H9 (cell line): Measurements from ENCODE around the gene RFC4. TPM values are rescaled to one million over a fixed set of nuclear protein-coding genes. Genes with fewer than 3 reads are reported as not detected.
"Not testable (repeated sequence)": the region's sequence is repeated elsewhere in the genome, so short reads cannot be mapped to it uniquely, and the experiment has no call there.

Experiments used
- DNase-seq: peaks from one replicate; pipeline ENCODE4 v3.0.0-alpha.2; 2017
- H2AFZ ChIP-seq: one replicate; pipeline ENCODE4 v1.6.1; 2013; ENCODE audit warnings: mild to moderate bottlenecking, low read length, control low read depth, moderate library complexity
- H2AK5ac ChIP-seq: 2 replicates; pipeline ENCODE4 v1.6.1; 2013; ENCODE audit warnings: low read length, control low read depth, mixed read lengths; ENCODE audit not compliant: insufficient read length
- H2BK120ac ChIP-seq: one replicate; pipeline ENCODE4 v1.6.1; 2013; ENCODE audit warnings: low read depth, mild to moderate bottlenecking, low read length, control low read depth, inconsistent platforms; ENCODE audit not compliant: poor library complexity, severe bottlenecking
- H2BK12ac ChIP-seq: 2 replicates; pipeline ENCODE4 v1.6.1; 2013; ENCODE audit warnings: low read length, control low read depth, mixed read lengths, low read depth; ENCODE audit not compliant: insufficient read length
- H2BK15ac ChIP-seq: 2 replicates; pipeline ENCODE4 v1.6.1; 2013; ENCODE audit warnings: low read depth, low read length, control low read depth
- H2BK20ac ChIP-seq: one replicate; pipeline ENCODE4 v1.6.1; 2013; ENCODE audit warnings: low read depth, mild to moderate bottlenecking, low read length, control low read depth, inconsistent platforms; ENCODE audit not compliant: poor library complexity, severe bottlenecking
- H2BK5ac ChIP-seq: 2 replicates; pipeline ENCODE4 v1.6.1; 2013; ENCODE audit warnings: low read length, control low read depth, mixed read lengths; ENCODE audit not compliant: insufficient read length
- H3K14ac ChIP-seq: 2 replicates; pipeline ENCODE4 v1.6.1; 2013; ENCODE audit warnings: low read length, control low read depth; ENCODE audit not compliant: insufficient read depth
- H3K18ac ChIP-seq: 2 replicates; pipeline ENCODE4 v1.6.1; 2013; ENCODE audit warnings: low read depth, mild to moderate bottlenecking, mixed read lengths, low read length, control low read depth; ENCODE audit not compliant: insufficient read length
- H3K23ac ChIP-seq: 2 replicates; pipeline ENCODE4 v1.6.1; 2013; ENCODE audit warnings: low read length, control low read depth, mixed read lengths, low read depth; ENCODE audit not compliant: insufficient read length
- H3K23me2 ChIP-seq: 2 replicates; pipeline ENCODE4 v1.6.1; 2013; ENCODE audit warnings: low read depth, mild to moderate bottlenecking, mixed read lengths, low read length, control low read depth; ENCODE audit not compliant: insufficient read length, poor library complexity, severe bottlenecking
- H3K27ac ChIP-seq: 2 replicates; pipeline ENCODE4 v1.5.1; 2013; ENCODE audit warnings: low read length, control low read depth, mixed read lengths, low read depth; ENCODE audit not compliant: insufficient read length
- H3K27me3 ChIP-seq: 2 replicates; pipeline ENCODE4 v1.6.1; 2013; ENCODE audit warnings: low read length, control low read depth, inconsistent platforms; ENCODE audit not compliant: insufficient read depth
- H3K4ac ChIP-seq: 2 replicates; pipeline ENCODE4 v1.6.1; 2013; ENCODE audit warnings: low read depth, mild to moderate bottlenecking, control low read depth, inconsistent platforms, low read length, moderate library complexity
- H3K4me1 ChIP-seq: 2 replicates; pipeline ENCODE4 v1.6.1; 2013; ENCODE audit warnings: low read length, control low read depth, inconsistent platforms; ENCODE audit not compliant: insufficient read depth
- H3K4me2 ChIP-seq: 2 replicates; pipeline ENCODE4 v1.6.1; 2013; ENCODE audit warnings: low read length, control low read depth, mixed read lengths; ENCODE audit not compliant: insufficient read length, insufficient read depth
- H3K56ac ChIP-seq: 2 replicates; pipeline ENCODE4 v1.6.1; 2013; ENCODE audit warnings: low read depth, mild to moderate bottlenecking, mixed read lengths, low read length, control low read depth; ENCODE audit not compliant: insufficient read length
- H3K79me1 ChIP-seq: 2 replicates; pipeline ENCODE4 v1.6.1; 2013; ENCODE audit warnings: low read depth, mild to moderate bottlenecking, moderate library complexity, low read length, control low read depth, inconsistent platforms; ENCODE audit not compliant: insufficient read depth, poor library complexity, severe bottlenecking
- H3K79me2 ChIP-seq: 2 replicates; pipeline ENCODE4 v1.6.1; 2013; ENCODE audit warnings: low read length, control low read depth, inconsistent platforms; ENCODE audit not compliant: insufficient read depth
- H3K9ac ChIP-seq: 2 replicates; pipeline ENCODE4 v1.6.1; 2013; ENCODE audit warnings: low read length, control low read depth, mixed read lengths; ENCODE audit not compliant: insufficient read length; ENCODE audit errors: extremely low read depth
- H3K9me3 ChIP-seq: one replicate; pipeline ENCODE4 v1.6.1; 2013; ENCODE audit warnings: low read depth, low read length, inconsistent platforms; ENCODE audit not compliant: control insufficient read depth
- H3T11ph ChIP-seq: one replicate; pipeline ENCODE4 v1.6.1; 2013; ENCODE audit warnings: mild to moderate bottlenecking, low read length, control low read depth, inconsistent platforms
- H4K20me1 ChIP-seq: one replicate; pipeline ENCODE4 v1.6.1; 2013; ENCODE audit not compliant: control insufficient read depth, insufficient read length, insufficient read depth
- H4K5ac ChIP-seq: 2 replicates; pipeline ENCODE4 v1.6.1; 2013; ENCODE audit warnings: low read depth, mild to moderate bottlenecking, mixed read lengths, low read length, control low read depth; ENCODE audit not compliant: insufficient read length
- H4K8ac ChIP-seq: replicated peaks from 2 replicates; pipeline ENCODE4 v1.6.1; 2013; ENCODE audit warnings: low read length, control low read depth, mixed read lengths, low read depth; ENCODE audit not compliant: insufficient read length
- H4K91ac ChIP-seq: 2 replicates; pipeline ENCODE4 v1.6.1; 2013; ENCODE audit warnings: low read depth, mild to moderate bottlenecking, moderate library complexity, mixed read lengths, low read length, control low read depth; ENCODE audit not compliant: insufficient read length
- H3K27ac Mint-ChIP-seq, 3 experiments: 2 replicates in 2 of 3; 3 replicates in 1 of 3; pipeline ENCODE4 v1.8.0; 2020 to 2021; ENCODE audit warnings: mixed read lengths in 3 of 3, mild to moderate bottlenecking in 1 of 3, moderate library complexity in 1 of 3
- H3K27me3 Mint-ChIP-seq: 2 replicates; pipeline ENCODE4 v1.8.0; 2021; ENCODE audit warnings: low read depth, mild to moderate bottlenecking, moderate library complexity, mixed read lengths
- H3K36me3 Mint-ChIP-seq, 3 experiments: 2 replicates in 2 of 3; 3 replicates in 1 of 3; pipeline ENCODE4 v1.8.0; 2020 to 2021; ENCODE audit warnings: low read depth in 3 of 3, mixed read lengths in 3 of 3; ENCODE audit not compliant: insufficient read depth in 1 of 3
- H3K4me1 Mint-ChIP-seq, 2 experiments: 2 replicates each; pipeline ENCODE4 v1.8.0; 2020; ENCODE audit warnings: mixed read lengths in 2 of 2
- H3K4me3 Mint-ChIP-seq, 2 experiments: 2 replicates in 1 of 2; 3 replicates in 1 of 2; pipeline ENCODE4 v1.8.0; 2020 to 2021; ENCODE audit warnings: mild to moderate bottlenecking in 2 of 2, mixed read lengths in 2 of 2, moderate library complexity in 1 of 2
- H3K9me3 Mint-ChIP-seq, 2 experiments: 2 replicates in 1 of 2; 3 replicates in 1 of 2; pipeline ENCODE4 v1.8.0; 2020; ENCODE audit warnings: mild to moderate bottlenecking in 2 of 2, mixed read lengths in 2 of 2, moderate library complexity in 1 of 2
- WGBS: extraction: QIAGEN DNeasy Blood & Tissue Kit; methylation state at CpG from one replicate; pipeline ENCODE4 v1.1.7; 2013; ENCODE audit warnings: missing lambda C conversion rate, low lambda C conversion rate, mixed read lengths; ENCODE audit not compliant: insufficient read length; ENCODE audit errors: extremely low coverage; 5-methylcytosine and 5-hydroxymethylcytosine counted together
- total RNA-seq: library from RNA; stranded (reverse); gene quantifications from 2 replicates; pipeline ENCODE4 v1.2.1, GENCODE V29; 2021
- TF ChIP-seq, protein P1 (sequence below): fragments of 200-600 bp; sonication (generic); conservative IDR thresholded peaks from 3 replicates; pipeline ENCODE4 v1.8.0; 2021; ENCODE audit warnings: antibody characterized with exemption, mild to moderate bottlenecking

The RFC4 gene
- total RNA-seq, 1 experiment from 2014 or later = 108 TPM

GRCh38 chr3:186814100-186814499, 7.8 kb upstream of the RFC4 start:
- Histone ChIP-seq H4K91ac (no peak overlapping the region), H2BK12ac (no peak overlapping the region)

DNA sequence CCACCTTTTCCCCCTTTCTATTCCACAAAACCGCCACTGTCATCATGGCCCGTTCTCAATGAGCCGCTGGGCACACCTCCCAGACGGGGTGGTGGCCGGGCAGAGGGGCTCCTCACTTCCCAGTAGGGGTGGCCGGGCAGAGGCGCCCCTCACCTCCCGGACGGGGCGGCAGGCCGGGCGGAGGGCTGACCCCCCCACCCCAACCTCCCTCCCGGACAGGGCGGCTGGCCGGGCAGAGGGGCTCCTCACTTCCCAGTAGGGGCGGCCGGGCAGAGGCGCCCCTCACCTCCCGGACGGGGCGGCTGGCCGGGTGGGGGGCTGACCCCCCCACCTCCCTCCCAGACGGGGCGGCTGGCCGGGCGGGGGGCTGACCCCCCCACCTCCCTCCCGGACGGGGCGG, 5.0 kb upstream of the RFC4 start:
- not testable (repeated sequence) for H3K79me1 ChIP-seq, H2BK5ac ChIP-seq, H4K8ac ChIP-seq, H3T11ph ChIP-seq, H3K4ac ChIP-seq, H4K20me1 ChIP-seq, H3K4me2 ChIP-seq, H2BK12ac ChIP-seq, DNase-seq, H3K4me3 Mint-ChIP-seq, H3K18ac ChIP-seq, H3K9me3 Mint-ChIP-seq, H3K56ac ChIP-seq, H3K27ac Mint-ChIP-seq, H3K14ac ChIP-seq, H3K23ac ChIP-seq, H2BK120ac ChIP-seq, H2BK20ac ChIP-seq, H4K91ac ChIP-seq, H3K9me3 ChIP-seq, H2AFZ ChIP-seq, H4K5ac ChIP-seq, H2BK15ac ChIP-seq, H3K79me2 ChIP-seq, H3K27me3 ChIP-seq, H3K9ac ChIP-seq, H2AK5ac ChIP-seq, H3K27ac ChIP-seq, H3K4me1 ChIP-seq, H3K36me3 Mint-ChIP-seq, H3K27me3 Mint-ChIP-seq, H3K23me2 ChIP-seq
- peaks cover 18 to 19% of the 10 kb centered on the region in 2 experiments for H3K4me1 Mint-ChIP-seq
- WGBS = no CpG with 5 or more reads among the region's 29 CpGs

More at GRCh38 chr3:186814100-186814499, 7.8 kb upstream of the RFC4 start:
- Histone ChIP-seq H3K79me2 (no peaks in the 10 kb centered on the region), H2AFZ (no peak overlapping the region), H3K4me1 (no peaks in the 10 kb centered on the region; the same call in 1 of the 2 replicates), H3K14ac (no peak overlapping the region), H2AK5ac (no peak overlapping the region), H4K8ac (no peak overlapping the region), H3K9ac (no peak overlapping the region), H2BK120ac (no peak overlapping the region), H3K18ac (no peak overlapping the region), H3K4ac (no peak overlapping the region), H2BK5ac (no peak overlapping the region), H4K5ac (no peak overlapping the region), H3K27me3 (no peaks in the 10 kb centered on the region), H3K23ac (no peak overlapping the region), H3K9me3 (no peaks in the 10 kb centered on the region), H3K79me1 (no peaks in the 10 kb centered on the region), H3K4me2 (no peak overlapping the region), H3K27ac (no peak overlapping the region), H3K56ac (no peak overlapping the region), H2BK15ac (no peak overlapping the region), H4K20me1 (no peaks in the 10 kb centered on the region), H2BK20ac (no peak overlapping the region), H3T11ph (no peak overlapping the region), H3K23me2 (no peaks in the 10 kb centered on the region)
- Mint-ChIP-seq H3K27ac (no peak overlapping the region), H3K27me3 (no peaks in the 10 kb centered on the region), H3K36me3 (no peaks in the 10 kb centered on the region; a peak in 3 of 7 replicates), H3K4me1 (peaks cover 18 to 20% of the 10 kb centered on the region in 2 experiments), H3K4me3 (no peak overlapping the region), H3K9me3 (peaks cover 0 to 8% of the 10 kb centered on the region in 2 experiments; a peak in 3 of 5 replicates)
- TF ChIP-seq, protein P1, sequence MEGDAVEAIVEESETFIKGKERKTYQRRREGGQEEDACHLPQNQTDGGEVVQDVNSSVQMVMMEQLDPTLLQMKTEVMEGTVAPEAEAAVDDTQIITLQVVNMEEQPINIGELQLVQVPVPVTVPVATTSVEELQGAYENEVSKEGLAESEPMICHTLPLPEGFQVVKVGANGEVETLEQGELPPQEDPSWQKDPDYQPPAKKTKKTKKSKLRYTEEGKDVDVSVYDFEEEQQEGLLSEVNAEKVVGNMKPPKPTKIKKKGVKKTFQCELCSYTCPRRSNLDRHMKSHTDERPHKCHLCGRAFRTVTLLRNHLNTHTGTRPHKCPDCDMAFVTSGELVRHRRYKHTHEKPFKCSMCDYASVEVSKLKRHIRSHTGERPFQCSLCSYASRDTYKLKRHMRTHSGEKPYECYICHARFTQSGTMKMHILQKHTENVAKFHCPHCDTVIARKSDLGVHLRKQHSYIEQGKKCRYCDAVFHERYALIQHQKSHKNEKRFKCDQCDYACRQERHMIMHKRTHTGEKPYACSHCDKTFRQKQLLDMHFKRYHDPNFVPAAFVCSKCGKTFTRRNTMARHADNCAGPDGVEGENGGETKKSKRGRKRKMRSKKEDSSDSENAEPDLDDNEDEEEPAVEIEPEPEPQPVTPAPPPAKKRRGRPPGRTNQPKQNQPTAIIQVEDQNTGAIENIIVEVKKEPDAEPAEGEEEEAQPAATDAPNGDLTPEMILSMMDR = no peak
- WGBS = no CpG with 5 or more reads among the region's 4 CpGs
- DNase-seq = no peak
